WTC11 (cell line): Measurements from ENCODE around the gene ZNF512B. TPM values are rescaled to one million over a fixed set of nuclear protein-coding genes. Genes with fewer than 3 reads are reported as not detected.

ENCODE experiments used
- ATAC-seq: fragments of 200-7000 bp; cut with Tn5 transposase; 2 replicates; pipeline ENCODE4 v1.10.0; 2021; ENCODE audit warnings: mild to moderate bottlenecking, moderate library complexity
- CTCF ChIA-PET: fragments of 300-600 bp; sonication (Branson Sonifier 250); formaldehyde crosslinking; loops from one replicate; lab custom pipeline; 2021; ENCODE audit warnings: antibody characterized with exemption; lab: Charles Lee
- POLR2A ChIA-PET: fragments of 350-600 bp; sonication (Branson Sonifier 250); formaldehyde crosslinking; loops from one replicate; lab custom pipeline; 2021; ENCODE audit warnings: antibody characterized with exemption; lab: Charles Lee
- DNase-seq: peaks from one replicate; pipeline ENCODE4 v3.0.0; 2021; ENCODE audit warnings: low spot score
- H3K27ac Mint-ChIP-seq: 2 replicates; pipeline ENCODE4 v1.8.0; 2021; ENCODE audit warnings: mixed read lengths
- H3K27me3 Mint-ChIP-seq: 2 replicates; pipeline ENCODE4 v1.8.0; 2021; ENCODE audit warnings: low read depth, mild to moderate bottlenecking, moderate library complexity, mixed read lengths
- H3K36me3 Mint-ChIP-seq: 2 replicates; pipeline ENCODE4 v1.8.0; 2021; ENCODE audit warnings: mixed read lengths
- H3K4me1 Mint-ChIP-seq: 2 replicates; pipeline ENCODE4 v1.8.0; 2022; ENCODE audit warnings: mixed read lengths
- H3K4me3 Mint-ChIP-seq: 2 replicates; pipeline ENCODE4 v1.8.0; 2021; ENCODE audit warnings: mild to moderate bottlenecking, moderate library complexity, mixed read lengths
- H3K9me3 Mint-ChIP-seq: 2 replicates; pipeline ENCODE4 v1.8.0; 2021; ENCODE audit warnings: mixed read lengths
- AFF4 ChIP-seq: sonication (generic); formaldehyde crosslinking; IDR thresholded peaks from 2 replicates; pipeline ENCODE4 v1.8.1; 2023; ENCODE audit warnings: mild to moderate bottlenecking, missing genetic modification reagents, borderline replicate concordance
- AR ChIP-seq: fragments of 250-450 bp; sonication (Bioruptor Pico); IDR thresholded peaks from 2 replicates; pipeline ENCODE4 v1.9.0; 2021; ENCODE audit warnings: mild to moderate bottlenecking
- ATF3 ChIP-seq: sonication (generic); formaldehyde crosslinking; conservative IDR thresholded peaks from 2 replicates; pipeline ENCODE4 v1.8.1; 2022; ENCODE audit warnings: mild to moderate bottlenecking, missing genetic modification reagents
- CREM ChIP-seq: sonication (generic); formaldehyde crosslinking; IDR thresholded peaks from 2 replicates; pipeline ENCODE4 v1.8.1; 2022; ENCODE audit warnings: mild to moderate bottlenecking, missing genetic modification reagents, moderate library complexity
- ETV6 ChIP-seq: sonication (generic); formaldehyde crosslinking; IDR thresholded peaks from 2 replicates; pipeline ENCODE4 v1.8.1; 2022; ENCODE audit warnings: mild to moderate bottlenecking, missing genetic modification reagents
- GRHL2 ChIP-seq: fragments of 250-450 bp; sonication (Bioruptor Pico); IDR thresholded peaks from 2 replicates; pipeline ENCODE4 v1.8.0; 2022; ENCODE audit warnings: mild to moderate bottlenecking, moderate library complexity; ENCODE audit not compliant: insufficient replicate concordance, severe bottlenecking
- NFATC4 ChIP-seq: fragments of 250-450 bp; sonication (Bioruptor Pico); IDR thresholded peaks from 2 replicates; pipeline ENCODE4 v1.9.0; 2021; ENCODE audit warnings: mild to moderate bottlenecking
- TCF7 ChIP-seq: sonication (generic); formaldehyde crosslinking; IDR thresholded peaks from 2 replicates; pipeline ENCODE4 v1.8.0; 2022; ENCODE audit warnings: mild to moderate bottlenecking, low read depth, missing genetic modification reagents, moderate library complexity
- TEAD4 ChIP-seq: sonication (generic); formaldehyde crosslinking; IDR thresholded peaks from 2 replicates; pipeline ENCODE4 v1.8.0; 2022; ENCODE audit warnings: mild to moderate bottlenecking, missing genetic modification reagents
- ZBTB43 ChIP-seq: sonication (generic); formaldehyde crosslinking; IDR thresholded peaks from 2 replicates; pipeline ENCODE4 v1.8.1; 2023; ENCODE audit warnings: mild to moderate bottlenecking, missing genetic modification reagents
- ZNF281 ChIP-seq: sonication (generic); formaldehyde crosslinking; IDR thresholded peaks from 2 replicates; pipeline ENCODE4 v1.8.0; 2023; ENCODE audit warnings: mild to moderate bottlenecking, missing genetic modification reagents
- ZNF396 ChIP-seq: fragments of 250-450 bp; sonication (Bioruptor Pico); IDR thresholded peaks from 2 replicates; pipeline ENCODE4 v1.8.0; 2021; ENCODE audit warnings: mild to moderate bottlenecking, moderate library complexity, borderline replicate concordance
- ZNF532 ChIP-seq: fragments of 250-450 bp; sonication (Bioruptor Pico); IDR thresholded peaks from 2 replicates; pipeline ENCODE4 v1.9.0; 2021; ENCODE audit warnings: mild to moderate bottlenecking, borderline replicate concordance
- total RNA-seq: library from RNA; stranded (reverse); gene quantifications from 3 replicates; pipeline ENCODE4 v1.2.3, GENCODE V29; 2021
- TF ChIP-seq, protein P1 (sequence below): sonication (generic); formaldehyde crosslinking; conservative IDR thresholded peaks from 2 replicates; pipeline ENCODE4 v1.8.1; 2023; ENCODE audit warnings: mild to moderate bottlenecking, low read depth, missing genetic modification reagents, moderate library complexity
- TF ChIP-seq, protein P2 (sequence below): fragments of 250-450 bp; sonication (Bioruptor Pico); IDR thresholded peaks from 2 replicates; pipeline ENCODE4 v2.1.2; 2022; ENCODE audit warnings: mild to moderate bottlenecking, moderate library complexity
- TF ChIP-seq, protein P3 (sequence below): sonication (generic); formaldehyde crosslinking; IDR thresholded peaks from 2 replicates; pipeline ENCODE4 v1.8.1; 2023; ENCODE audit warnings: mild to moderate bottlenecking, missing genetic modification reagents, moderate library complexity

ZNF512B gene
- total RNA-seq, 1 experiment from 2014 or later: 23.3 TPM

DNA sequence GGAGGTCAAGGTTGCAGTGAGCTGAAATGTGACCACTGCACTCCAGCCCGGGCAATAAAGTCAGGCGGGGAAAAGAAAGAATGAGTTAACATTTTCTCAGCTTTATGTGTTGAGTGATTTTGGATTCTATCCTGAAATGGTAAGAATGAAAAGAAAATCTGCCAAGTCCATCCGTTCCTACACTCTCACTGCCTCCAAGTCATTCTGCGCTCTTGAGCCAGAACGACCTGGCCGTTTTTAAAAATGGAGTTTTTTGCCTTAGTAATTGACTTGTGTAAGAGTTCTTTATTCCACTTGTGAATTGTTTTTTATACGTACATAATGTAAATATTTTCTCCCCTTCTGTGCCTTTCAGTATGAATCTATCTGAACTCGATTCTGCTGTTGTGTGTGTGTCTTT is 46.1 kb downstream of the ZNF512B start:
- ChIA-PET POLR2A (no interaction called here), CTCF (no interaction called here)
- Mint-ChIP-seq H3K4me1 (no peaks in the 10 kb centered on the region), H3K36me3 (peaks cover 11% of the 10 kb centered on the region), H3K27ac (peak overlapping the region; percentile 10; the same call in 1 of the 2 replicates), H3K9me3 (no peaks in the 10 kb centered on the region), H3K4me3 (no peak overlapping the region), H3K27me3 (no peaks in the 10 kb centered on the region)
- ATAC-seq (no peak), DNase-seq (no peak)
- TF ChIP-seq ATF3 (CRISPR knock-in tag) (no peak), ETV6 (CRISPR knock-in tag) (no peak), TEAD4 (no peak), ZNF396 (no peak), TCF7 (CRISPR knock-in tag) (no peak), AR (CRISPR knock-in tag) (no peak), ZNF281 (CRISPR knock-in tag) (no peak), CREM (no peak), GRHL2 (CRISPR knock-in tag) (no peak), NFATC4 (CRISPR knock-in tag) (no peak), ZNF532 (no peak), ZBTB43 (CRISPR knock-in tag) (no peak), AFF4 (CRISPR knock-in tag) (no peak)
- TF ChIP-seq, protein P1, sequence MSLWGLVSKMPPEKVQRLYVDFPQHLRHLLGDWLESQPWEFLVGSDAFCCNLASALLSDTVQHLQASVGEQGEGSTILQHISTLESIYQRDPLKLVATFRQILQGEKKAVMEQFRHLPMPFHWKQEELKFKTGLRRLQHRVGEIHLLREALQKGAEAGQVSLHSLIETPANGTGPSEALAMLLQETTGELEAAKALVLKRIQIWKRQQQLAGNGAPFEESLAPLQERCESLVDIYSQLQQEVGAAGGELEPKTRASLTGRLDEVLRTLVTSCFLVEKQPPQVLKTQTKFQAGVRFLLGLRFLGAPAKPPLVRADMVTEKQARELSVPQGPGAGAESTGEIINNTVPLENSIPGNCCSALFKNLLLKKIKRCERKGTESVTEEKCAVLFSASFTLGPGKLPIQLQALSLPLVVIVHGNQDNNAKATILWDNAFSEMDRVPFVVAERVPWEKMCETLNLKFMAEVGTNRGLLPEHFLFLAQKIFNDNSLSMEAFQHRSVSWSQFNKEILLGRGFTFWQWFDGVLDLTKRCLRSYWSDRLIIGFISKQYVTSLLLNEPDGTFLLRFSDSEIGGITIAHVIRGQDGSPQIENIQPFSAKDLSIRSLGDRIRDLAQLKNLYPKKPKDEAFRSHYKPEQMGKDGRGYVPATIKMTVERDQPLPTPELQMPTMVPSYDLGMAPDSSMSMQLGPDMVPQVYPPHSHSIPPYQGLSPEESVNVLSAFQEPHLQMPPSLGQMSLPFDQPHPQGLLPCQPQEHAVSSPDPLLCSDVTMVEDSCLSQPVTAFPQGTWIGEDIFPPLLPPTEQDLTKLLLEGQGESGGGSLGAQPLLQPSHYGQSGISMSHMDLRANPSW (CRISPR knock-in tag): no peak
- TF ChIP-seq, protein P2, sequence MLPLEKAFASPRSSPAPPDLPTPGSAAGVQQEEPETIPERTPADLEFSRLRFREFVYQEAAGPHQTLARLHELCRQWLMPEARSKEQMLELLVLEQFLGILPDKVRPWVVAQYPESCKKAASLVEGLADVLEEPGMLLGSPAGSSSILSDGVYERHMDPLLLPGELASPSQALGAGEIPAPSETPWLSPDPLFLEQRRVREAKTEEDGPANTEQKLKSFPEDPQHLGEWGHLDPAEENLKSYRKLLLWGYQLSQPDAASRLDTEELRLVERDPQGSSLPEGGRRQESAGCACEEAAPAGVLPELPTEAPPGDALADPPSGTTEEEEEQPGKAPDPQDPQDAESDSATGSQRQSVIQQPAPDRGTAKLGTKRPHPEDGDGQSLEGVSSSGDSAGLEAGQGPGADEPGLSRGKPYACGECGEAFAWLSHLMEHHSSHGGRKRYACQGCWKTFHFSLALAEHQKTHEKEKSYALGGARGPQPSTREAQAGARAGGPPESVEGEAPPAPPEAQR (CRISPR knock-in tag): no peak
- TF ChIP-seq, protein P3, sequence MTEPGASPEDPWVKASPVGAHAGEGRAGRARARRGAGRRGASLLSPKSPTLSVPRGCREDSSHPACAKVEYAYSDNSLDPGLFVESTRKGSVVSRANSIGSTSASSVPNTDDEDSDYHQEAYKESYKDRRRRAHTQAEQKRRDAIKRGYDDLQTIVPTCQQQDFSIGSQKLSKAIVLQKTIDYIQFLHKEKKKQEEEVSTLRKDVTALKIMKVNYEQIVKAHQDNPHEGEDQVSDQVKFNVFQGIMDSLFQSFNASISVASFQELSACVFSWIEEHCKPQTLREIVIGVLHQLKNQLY (CRISPR knock-in tag): no peak
